ENCODE results near the gene HS3ST2.
"Not testable (repeated sequence)": the region's sequence is repeated elsewhere in the genome, so short reads cannot be mapped to it uniquely, and the experiment has no call there.

HS3ST2 gene

DNA sequence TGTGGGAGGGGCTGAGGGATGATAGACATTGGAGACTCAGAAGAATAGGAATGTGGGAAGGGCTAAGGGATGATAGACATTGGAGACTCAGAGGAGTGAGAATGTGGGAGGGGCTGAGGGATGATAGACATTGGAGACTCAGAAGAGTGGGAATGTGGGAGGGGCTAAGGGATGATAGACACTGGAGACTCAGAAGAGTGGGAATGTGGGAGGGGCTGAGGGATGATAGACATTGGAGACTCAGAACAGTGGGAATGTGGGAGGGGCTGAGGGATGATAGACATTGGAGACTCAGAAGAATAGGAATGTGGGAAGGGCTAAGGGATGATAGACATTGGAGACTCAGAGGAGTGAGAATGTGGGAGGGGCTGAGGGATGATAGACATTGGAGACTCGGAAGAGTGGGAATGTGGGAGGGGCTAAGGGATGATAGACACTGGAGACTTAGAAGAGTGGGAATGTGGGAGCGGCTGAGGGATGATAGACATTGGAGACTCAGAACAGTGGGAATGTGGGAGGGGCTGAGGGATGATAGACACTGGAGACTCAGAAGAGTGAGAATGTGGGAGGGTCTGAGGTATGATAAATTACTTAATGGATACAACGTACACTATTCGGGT lies 125.9 kb downstream of the HS3ST2 start:
- DNase-seq = not testable (repeated sequence)

- DNase-seq = no peak
These were observed 128.1 kb downstream of the HS3ST2 start for GRCh38 chr16:22941970-22942501.

- DNase-seq = no peak
These were observed 128.8 kb downstream of the HS3ST2 start for GRCh38 chr16:22942811-22943210.

DNA sequence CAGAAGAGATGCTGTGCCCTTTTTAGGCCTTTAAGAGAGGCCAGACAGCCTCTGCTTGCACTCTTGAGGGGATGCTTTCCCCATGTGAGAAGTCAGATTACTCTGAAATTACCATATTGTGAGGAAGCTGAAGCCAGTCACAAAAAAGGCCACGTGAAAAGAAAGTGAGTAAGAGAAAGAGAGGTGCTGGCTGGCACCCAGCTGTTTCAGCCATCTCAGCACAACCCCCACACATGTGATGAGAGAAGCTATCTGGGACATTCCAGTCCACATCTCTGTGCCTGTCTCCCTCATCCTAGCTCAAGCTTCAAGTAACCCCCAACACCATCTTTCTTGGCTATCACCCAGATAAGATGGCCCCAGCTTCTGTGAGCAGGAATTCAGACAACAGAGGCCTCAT lies 131.4 kb downstream of the HS3ST2 start:
- no peak for DNase-seq

DNA sequence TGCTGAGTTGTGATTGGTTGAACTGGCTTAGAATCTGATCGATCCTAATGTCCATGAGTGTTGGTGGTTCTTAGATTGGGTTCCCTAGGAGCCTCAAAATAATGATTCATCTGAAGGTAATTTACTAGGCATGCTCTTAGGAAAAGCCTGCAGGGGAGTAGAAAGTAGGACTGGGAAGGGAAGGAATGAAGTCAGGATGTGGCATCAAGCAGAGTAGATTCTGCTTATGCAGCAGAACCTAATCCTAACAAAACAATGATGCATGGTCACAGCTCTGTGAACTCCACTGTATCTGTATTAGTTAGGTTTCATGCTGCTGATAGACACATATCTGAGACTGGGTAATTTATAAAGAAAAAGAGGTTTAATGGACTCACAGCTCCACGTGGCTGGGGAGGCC lies 132.5 kb downstream of the HS3ST2 start:
- DNase-seq = no peak

DNA sequence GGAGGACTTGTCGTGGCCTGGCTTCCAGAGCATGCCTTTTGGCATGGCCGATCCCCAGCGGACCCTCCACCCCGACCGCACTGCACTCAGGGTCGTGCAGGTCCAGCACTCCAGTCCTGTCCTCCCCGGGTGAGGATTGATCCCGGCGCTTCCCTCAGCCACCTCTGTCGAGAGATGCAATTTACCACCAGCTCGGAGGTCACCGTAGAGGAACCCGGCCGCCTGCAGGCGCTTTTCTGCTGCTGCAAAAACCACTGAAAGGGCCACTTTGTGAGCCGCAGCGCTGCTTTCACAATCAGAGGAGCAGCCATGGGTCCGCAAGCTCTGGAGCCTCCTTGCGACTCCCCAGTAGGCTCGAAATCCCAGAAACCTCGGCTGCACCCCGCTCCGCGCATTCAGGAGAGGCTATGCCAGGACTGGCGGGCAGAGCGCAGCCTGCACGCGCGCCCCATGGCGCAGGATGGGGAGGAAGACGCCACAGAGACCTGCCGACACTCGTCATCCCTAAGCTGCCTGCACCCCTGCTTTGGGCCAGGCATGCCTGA lies 134.2 kb downstream of the HS3ST2 start:
- DNase-seq = no peak

- peak; percentile 41 for DNase-seq
These were observed 134.8 kb downstream of the HS3ST2 start for GRCh38 chr16:22948603-22949368.

DNA sequence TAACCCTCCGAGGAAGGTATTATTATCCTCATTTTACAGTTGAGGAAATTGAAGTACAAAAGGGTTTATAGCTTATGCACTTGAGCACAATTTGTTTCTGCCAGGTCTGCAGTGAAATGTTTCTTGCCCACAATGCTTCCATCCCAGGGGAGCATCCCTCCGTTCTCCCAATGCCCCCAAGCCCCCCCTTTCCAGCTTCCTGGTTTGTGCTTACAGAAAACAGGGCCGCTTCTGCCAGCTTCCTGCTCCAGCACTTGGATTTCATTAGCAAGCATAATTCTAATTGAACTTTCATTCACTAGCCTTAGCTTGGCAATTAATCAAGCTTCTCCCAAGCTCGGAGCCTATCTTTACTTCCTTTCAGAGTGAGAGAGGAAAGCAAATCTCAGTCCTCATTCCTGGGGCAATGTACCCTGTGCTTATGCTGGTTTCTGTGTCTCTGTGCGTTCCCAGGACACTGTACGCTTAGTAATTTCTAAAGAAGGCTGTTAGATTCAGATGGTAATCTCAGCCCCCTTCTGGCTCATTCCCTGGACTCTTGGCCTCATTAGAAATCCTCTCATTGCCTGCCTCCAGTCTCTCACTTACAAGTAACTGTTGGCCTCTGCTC lies 141.6 kb downstream of the HS3ST2 start:
- DNase-seq = no peak

DNA sequence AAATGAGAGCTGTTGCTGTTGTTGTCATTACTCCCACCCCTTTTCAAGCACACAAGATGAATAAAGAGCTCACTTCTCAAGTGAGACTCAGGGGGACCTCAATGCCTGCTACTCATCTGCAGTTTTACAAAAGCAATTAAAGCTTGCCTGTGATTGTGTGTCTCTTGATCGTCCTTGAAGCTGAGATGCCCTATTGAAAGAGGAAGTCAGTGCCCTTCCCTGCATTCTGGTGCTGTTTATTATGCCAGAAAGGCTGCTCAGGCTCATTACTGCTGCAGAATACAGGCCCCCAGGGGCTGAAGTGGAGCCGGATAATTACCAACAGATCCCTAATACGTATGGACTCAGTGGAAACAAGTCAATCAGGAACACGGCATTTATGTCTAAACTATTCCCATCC lies 147.2 kb downstream of the HS3ST2 start:
- DNase-seq = no peak

DNA sequence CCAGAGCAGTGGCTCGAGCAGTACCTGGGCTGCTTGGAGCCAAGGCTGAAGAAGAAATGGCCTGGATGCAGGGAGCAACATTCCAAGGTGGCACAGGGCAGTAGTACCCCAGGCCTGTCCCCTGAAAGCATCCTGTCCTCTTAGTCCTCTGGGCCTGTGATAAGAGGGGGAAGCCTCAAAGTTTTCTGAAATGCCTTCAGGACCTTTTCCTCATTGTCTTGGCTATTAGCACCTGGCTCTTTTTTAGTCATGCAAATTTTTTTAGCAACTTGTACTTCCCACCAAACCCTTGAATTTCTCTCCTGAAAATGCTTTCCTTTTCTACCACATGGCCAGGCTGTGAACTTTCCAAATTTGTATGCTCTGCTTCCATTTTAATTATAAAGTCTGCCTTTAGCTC lies 148.9 kb downstream of the HS3ST2 start:
- DNase-seq = no peak
